ENCODE results near the gene PHLDB1.
A peak's percentile ranks its signal among the peaks of the same experiment; 100 is the strongest.

PHLDB1 gene

GRCh38 chr11:118641397-118642019, 34.1 kb downstream of the PHLDB1 start:
- no peak for DNase-seq

- DNase-seq = peak; percentile 19
Measured at GRCh38 chr11:118643142-118643994, 36.0 kb downstream of the PHLDB1 start.

DNA sequence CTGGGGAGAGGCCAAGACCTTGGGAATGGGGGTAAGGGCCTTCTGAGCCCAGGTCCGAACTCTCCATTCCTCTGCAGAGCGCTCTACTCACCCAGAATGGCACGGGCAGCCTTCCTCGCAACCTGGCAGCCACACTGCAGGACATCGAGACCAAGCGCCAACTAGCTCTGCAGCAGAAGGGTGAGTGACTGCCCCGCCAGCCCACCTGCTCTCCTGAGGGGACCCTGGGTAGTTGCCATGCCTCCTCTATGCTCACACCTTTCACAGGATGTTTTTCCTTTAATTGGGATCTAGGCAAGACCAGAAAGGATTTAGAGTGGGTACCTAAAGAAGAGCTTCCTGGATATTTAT, 36.6 kb downstream of the PHLDB1 start:
- DNase-seq = no peak

GRCh38 chr11:118644496-118644895, 37.1 kb downstream of the PHLDB1 start:
- no peak for DNase-seq

- no peak for DNase-seq
Measured at GRCh38 chr11:118645066-118645715, 37.8 kb downstream of the PHLDB1 start.

DNA sequence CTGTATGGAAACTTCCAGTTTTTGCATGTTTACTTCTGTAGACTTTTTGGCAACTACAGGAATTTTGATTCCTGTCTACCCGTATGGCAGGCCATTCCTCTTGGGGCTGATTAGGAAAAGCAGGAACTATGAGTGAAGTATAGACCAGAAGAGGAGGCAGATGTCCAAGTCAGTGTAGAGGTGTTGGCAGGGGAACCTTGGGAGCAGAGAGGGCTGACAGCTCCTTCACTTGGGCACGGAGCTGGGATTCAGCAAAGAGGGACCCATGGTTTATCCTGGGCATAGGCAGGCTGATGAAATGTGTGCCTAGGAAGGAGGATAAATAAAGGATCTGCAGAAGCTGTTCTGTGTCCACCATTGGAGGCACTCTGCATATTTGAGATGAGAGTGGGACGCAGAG, 39.0 kb downstream of the PHLDB1 start:
- DNase-seq = no peak

DNA sequence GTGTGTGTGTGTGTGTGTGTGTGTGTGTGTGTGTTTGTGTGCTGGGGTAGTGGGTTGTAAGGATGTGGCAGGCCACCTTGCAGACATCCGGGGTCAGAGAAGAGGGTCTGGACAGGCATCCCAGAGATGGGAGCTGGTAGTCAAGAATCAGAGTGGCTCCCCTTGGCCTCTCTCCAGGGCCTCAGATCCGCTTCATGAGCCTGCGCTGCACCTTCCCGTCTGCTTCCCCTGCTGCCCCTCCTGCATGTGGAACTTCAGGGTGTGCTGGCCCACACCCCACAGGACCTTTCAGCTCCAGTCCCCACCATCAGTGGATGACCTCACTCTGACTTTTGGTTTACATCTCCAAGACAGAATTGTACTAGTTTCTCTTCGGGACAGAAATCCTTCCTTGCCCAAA, 40.9 kb downstream of the PHLDB1 start:
- no peak for DNase-seq

DNA sequence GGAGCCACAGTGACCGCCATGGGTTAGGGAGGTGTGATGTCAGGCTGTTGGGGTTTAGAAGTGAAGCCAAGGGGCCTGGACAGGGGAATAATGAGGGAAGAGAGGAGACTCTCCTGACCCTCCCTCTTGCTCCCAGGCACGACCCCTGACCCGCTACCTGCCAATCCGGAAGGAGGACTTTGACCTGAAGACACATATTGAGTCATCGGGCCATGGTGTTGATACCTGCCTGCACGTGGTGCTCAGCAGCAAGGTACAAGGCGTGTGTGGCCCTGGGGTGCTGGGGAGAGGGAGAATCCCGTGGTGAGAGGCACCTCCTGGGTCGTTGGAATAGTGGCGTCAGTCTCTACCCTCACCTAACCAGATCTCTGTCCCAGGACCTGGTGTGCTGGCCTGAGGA, 42.5 kb downstream of the PHLDB1 start:
- DNase-seq = no peak

- no peak for DNase-seq
Measured at GRCh38 chr11:118650366-118650765, 43.0 kb downstream of the PHLDB1 start.

DNA sequence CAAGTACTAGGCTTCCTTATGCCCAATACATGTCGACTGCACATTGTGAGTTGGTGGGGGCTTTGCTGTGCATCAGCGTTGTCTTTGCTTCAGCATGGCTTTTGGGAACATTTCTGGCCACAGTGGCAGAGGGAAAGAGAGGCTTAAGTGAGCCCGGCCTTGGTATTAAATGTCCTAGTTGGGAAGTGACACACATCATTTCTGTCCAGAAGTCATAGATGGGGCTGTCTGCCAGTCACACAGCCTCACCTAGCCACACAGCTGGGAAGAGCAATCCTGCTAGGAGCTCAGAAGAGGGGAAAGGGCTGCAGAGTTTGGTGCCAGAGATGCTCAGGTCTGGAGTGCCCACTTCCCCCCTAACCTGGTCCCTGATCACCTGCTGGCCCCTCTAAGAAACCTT, 44.4 kb downstream of the PHLDB1 start:
- no peak for DNase-seq

DNA sequence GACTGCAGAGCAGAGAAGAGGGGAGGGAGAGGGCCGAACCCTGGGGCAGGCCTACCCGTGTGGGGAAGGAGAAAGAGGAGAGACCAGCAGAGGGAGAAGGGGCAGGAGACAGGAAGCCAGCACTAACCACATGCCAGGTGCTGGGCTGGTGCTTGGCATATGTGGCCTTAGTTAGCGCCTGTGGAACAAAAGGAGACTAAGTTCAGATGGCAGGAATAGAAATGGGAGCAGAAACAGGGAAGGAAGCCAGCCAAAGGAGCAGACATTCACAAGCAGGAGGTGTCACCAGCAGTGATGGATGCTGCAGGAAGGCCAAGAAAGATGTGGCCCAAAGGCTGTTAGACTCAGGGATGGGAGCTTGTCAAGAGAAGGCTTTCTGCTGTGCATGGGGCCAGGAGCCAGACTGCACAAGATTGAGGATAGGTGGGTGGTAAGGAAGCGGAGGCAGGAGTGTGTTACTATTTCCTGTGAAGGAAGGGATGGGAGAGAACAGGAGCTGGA, 45.3 kb downstream of the PHLDB1 start:
- DNase-seq = no peak

- DNase-seq = no peak
Measured at GRCh38 chr11:118653684-118654390, 46.4 kb downstream of the PHLDB1 start.

DNA sequence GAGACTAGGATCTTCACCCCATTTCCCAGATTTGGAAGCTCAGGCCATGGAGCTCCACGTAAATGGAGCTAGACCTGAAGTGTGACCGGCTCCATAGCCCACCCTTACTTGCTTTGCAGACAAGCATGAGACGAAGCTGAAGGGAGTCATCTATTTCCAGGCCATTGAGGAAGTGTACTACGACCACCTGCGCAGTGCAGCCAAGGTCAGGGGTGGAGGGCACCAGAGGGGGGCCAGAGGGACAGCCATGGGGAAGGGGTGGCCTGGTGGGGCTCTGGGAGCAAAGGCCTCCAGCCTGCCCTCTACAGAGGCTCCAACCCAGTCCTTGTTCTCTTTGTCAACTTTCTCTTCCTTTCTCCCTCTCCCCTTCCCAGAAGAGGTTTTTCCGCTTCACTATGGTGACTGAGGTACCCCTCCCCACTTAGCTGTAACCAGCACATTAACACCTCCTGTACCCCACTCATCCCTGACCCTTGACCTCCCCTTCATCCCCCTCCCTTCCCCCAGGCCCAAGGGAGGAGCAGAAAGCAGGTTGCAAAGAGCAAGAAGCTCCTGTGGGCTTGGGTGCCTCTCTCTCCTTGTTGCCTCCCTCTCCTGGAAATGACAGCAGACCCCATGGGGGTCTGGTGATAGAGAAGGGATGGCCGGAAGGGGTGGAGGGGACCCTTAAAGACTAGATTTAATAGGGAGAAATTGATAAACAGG, 48.2 kb downstream of the PHLDB1 start:
- no peak for DNase-seq

- no peak for DNase-seq
Measured at GRCh38 chr11:118656563-118657165, 49.2 kb downstream of the PHLDB1 start.

GRCh38 chr11:118657238-118657637, 49.8 kb downstream of the PHLDB1 start:
- DNase-seq = no peak

- no peak for DNase-seq
Measured at GRCh38 chr11:118657709-118658428, 50.5 kb downstream of the PHLDB1 start.

DNA sequence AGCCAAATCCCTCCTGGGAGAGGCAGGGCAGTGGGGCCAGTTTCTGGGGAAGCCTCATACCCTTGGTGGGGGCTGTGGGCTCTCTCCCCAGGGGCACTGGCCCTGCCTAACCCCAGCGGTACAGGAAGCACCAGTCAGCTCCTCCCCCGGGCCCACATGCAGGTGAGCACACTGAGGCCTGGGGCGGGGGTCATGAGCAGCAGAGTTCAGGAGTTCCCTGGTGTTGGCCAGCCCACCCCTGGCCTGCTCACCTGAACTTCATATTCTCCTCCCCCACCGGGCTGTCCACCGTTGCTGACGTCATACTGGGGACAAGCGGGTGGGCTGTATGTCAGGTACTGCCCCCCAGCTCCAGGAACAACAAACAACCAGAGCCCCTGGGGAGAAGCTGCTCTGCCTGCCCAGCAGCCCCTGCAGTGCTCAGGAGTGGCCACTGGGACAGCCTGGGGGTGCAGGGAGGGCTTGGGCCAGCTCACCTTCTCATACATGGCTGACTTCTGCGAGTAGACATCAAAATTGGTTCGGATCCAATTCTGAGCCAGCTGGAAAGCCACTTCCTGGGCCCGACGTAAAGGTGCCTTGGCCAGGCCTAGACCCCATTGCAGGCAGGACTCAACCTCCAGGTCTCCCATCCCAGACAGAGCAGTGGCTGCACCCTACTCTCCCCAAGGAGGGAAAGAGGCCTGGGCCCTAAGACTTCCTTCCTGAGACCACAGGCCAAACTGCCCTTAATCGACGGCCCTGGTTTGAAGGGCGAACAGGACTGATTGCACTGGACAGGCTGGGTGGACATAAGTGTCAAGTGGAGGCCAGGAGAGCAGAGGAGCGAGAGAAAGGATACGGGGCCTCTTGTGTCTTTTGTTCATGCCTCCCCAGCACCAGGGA, 51.3 kb downstream of the PHLDB1 start:
- DNase-seq = no peak

- DNase-seq = peak; percentile 31
Measured at GRCh38 chr11:118659314-118659952, 52.0 kb downstream of the PHLDB1 start.

GRCh38 chr11:118659953-118660680, 52.7 kb downstream of the PHLDB1 start:
- no peak for DNase-seq
